Neural progenitor cell (in vitro differentiated cells): Measurements from ENCODE around the gene BPIFB4. TPM values are rescaled to one million over a fixed set of nuclear protein-coding genes. Genes with fewer than 3 reads are reported as not detected.

Source experiments
- DNase-seq: peaks from one replicate; pipeline ENCODE4 v3.0.0-alpha.2; 2016; ENCODE audit warnings: low spot score
- H2AFZ ChIP-seq: fragments of 200-600 bp; sonication (generic); replicated peaks from 2 replicates; pipeline ENCODE4 v1.6.1; 2016; ENCODE audit warnings: antibody characterized with exemption
- H3F3A ChIP-seq: fragments of 200-600 bp; sonication (generic); 2 replicates; pipeline ENCODE4 v1.6.1; 2016; ENCODE audit warnings: antibody characterized with exemption, low read depth
- H3K27ac ChIP-seq: fragments of 200-600 bp; sonication (generic); 2 replicates; pipeline ENCODE4 v1.5.1; 2016; ENCODE audit warnings: mild to moderate bottlenecking
- H3K27me3 ChIP-seq: fragments of 200-600 bp; sonication (generic); 2 replicates; pipeline ENCODE4 v1.6.1; 2016; ENCODE audit warnings: mild to moderate bottlenecking, moderate library complexity
- H3K36me3 ChIP-seq: fragments of 200-600 bp; sonication (generic); 2 replicates; pipeline ENCODE4 v1.5.1; 2016
- H3K4me1 ChIP-seq: fragments of 200-600 bp; sonication (generic); 2 replicates; pipeline ENCODE4 v1.6.1; 2016; ENCODE audit warnings: mixed run types
- H3K4me2 ChIP-seq: fragments of 200-600 bp; sonication (generic); 2 replicates; pipeline ENCODE4 v1.6.1; 2016
- H3K4me3 ChIP-seq: fragments of 200-600 bp; sonication (generic); 2 replicates; pipeline ENCODE4 v1.5.1; 2016
- H3K79me2 ChIP-seq: fragments of 200-600 bp; sonication (generic); 2 replicates; pipeline ENCODE4 v1.6.1; 2016; ENCODE audit warnings: low read depth
- H3K9ac ChIP-seq: fragments of 200-600 bp; sonication (generic); 2 replicates; pipeline ENCODE4 v1.6.1; 2016
- H3K9me3 ChIP-seq: fragments of 200-600 bp; sonication (generic); 2 replicates; pipeline ENCODE4 v1.5.1; 2016; ENCODE audit warnings: low read depth
- H4K20me1 ChIP-seq: fragments of 200-600 bp; sonication (generic); 2 replicates; pipeline ENCODE4 v1.6.1; 2016; ENCODE audit warnings: low read depth
- H3K27ac Mint-ChIP-seq: 3 replicates; pipeline ENCODE4 v1.8.0; 2021; ENCODE audit warnings: mixed read lengths
- H3K27me3 Mint-ChIP-seq: 2 replicates; pipeline ENCODE4 v1.8.0; 2022; ENCODE audit warnings: low read depth, mild to moderate bottlenecking, inconsistent platforms, moderate library complexity, mixed read lengths; ENCODE audit not compliant: insufficient read depth
- H3K36me3 Mint-ChIP-seq: 3 replicates; pipeline ENCODE4 v1.8.0; 2021; ENCODE audit warnings: mixed read lengths
- H3K4me1 Mint-ChIP-seq: 3 replicates; pipeline ENCODE4 v1.8.0; 2021; ENCODE audit warnings: mixed read lengths
- H3K4me3 Mint-ChIP-seq: 3 replicates; pipeline ENCODE4 v1.8.0; 2021; ENCODE audit warnings: mild to moderate bottlenecking, moderate library complexity, mixed read lengths
- H3K9me3 Mint-ChIP-seq: 3 replicates; pipeline ENCODE4 v1.8.0; 2020; ENCODE audit warnings: mixed read lengths
- CTCF ChIP-seq: fragments of 200-600 bp; sonication (generic); IDR thresholded peaks from 2 replicates; pipeline ENCODE4 v1.5.1; 2017; ENCODE audit warnings: antibody characterized with exemption, mild to moderate bottlenecking
- EZH2 ChIP-seq: fragments of 200-600 bp; sonication (generic); IDR thresholded peaks from 2 replicates; pipeline ENCODE4 v1.6.1; 2017; ENCODE audit warnings: antibody characterized with exemption, mild to moderate bottlenecking, moderate library complexity
- EZH2phosphoT487 ChIP-seq: fragments of 200-600 bp; sonication (generic); IDR thresholded peaks from 2 replicates; pipeline ENCODE4 v1.6.1; 2017; ENCODE audit warnings: antibody characterized with exemption
- total RNA-seq: library from RNA; depleted of rRNA; stranded (reverse); fragments of >200 nt; gene quantifications from 2 replicates; pipeline ENCODE4 v1.2.3, GENCODE V29; 2015; ENCODE audit warnings: low replicate concordance

Gene BPIFB4
- total RNA-seq, 1 donor from 2014 or later, result not detected

GRCh38 chr20:33062105-33062824 is 17.2 kb upstream of the BPIFB4 start:
- Mint-ChIP-seq H3K9me3 (no peaks in the 10 kb centered on the region), H3K27ac (peak overlapping the region; percentile 57), H3K36me3 (no peaks in the 10 kb centered on the region), H3K4me3 (no peak overlapping the region), H3K4me1 (peaks cover 17% of the 10 kb centered on the region), H3K27me3 (peaks cover 17% of the 10 kb centered on the region)
- no peaks in the 10 kb centered on the region for H3K79me2 ChIP-seq
- H3K9ac ChIP-seq, result no peak overlapping the region
- peaks cover 16% of the 10 kb centered on the region for H3K4me1 ChIP-seq
- H3K27me3 ChIP-seq, result no peaks in the 10 kb centered on the region
- no peaks in the 10 kb centered on the region for H3K36me3 ChIP-seq
- no peaks in the 10 kb centered on the region for H4K20me1 ChIP-seq
- no peak overlapping the region for H3K27ac ChIP-seq
- H3K4me3 ChIP-seq, result no peak overlapping the region
- no peak overlapping the region for H2AFZ ChIP-seq
- H3F3A ChIP-seq, result no peaks in the 10 kb centered on the region
- peak; percentile 74 for DNase-seq
- H3K9me3 ChIP-seq, result no peaks in the 10 kb centered on the region
- peak overlapping the region; percentile 28 for H3K4me2 ChIP-seq
- TF ChIP-seq EZH2phosphoT487 (no peak), EZH2 (no peak), CTCF (no peak)

DNA sequence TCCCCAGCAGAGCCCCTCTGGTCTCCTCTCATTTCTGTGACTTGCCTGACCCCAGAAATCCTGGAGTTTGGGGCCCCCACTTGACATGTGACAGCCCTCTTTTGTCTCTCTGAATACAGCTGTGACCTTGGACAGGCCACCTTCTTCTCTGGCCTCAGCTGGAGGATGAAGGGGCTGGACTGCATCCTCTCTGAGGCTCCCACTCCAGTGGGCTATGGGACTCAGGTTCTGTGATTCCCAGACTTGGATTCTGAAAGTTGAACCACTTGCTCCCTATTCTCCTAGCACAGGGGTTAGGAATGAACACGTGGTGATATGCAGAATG is 16.7 kb upstream of the BPIFB4 start:
- Histone ChIP-seq H3K9me3 (no peaks in the 10 kb centered on the region), H3K4me2 (peak overlapping the region; percentile 28), H3K9ac (no peak overlapping the region), H3F3A (no peaks in the 10 kb centered on the region), H3K36me3 (no peaks in the 10 kb centered on the region), H3K4me3 (no peak overlapping the region), H3K27me3 (no peaks in the 10 kb centered on the region), H3K27ac (no peak overlapping the region), H2AFZ (no peak overlapping the region), H4K20me1 (no peaks in the 10 kb centered on the region), H3K4me1 (peaks cover 16% of the 10 kb centered on the region), H3K79me2 (no peaks in the 10 kb centered on the region)
- no peaks in the 10 kb centered on the region for H3K9me3 Mint-ChIP-seq
- H3K4me3 Mint-ChIP-seq, result no peak overlapping the region
- peaks cover 17% of the 10 kb centered on the region for H3K4me1 Mint-ChIP-seq
- no peak for DNase-seq
- peak overlapping the region; percentile 57 for H3K27ac Mint-ChIP-seq
- H3K27me3 Mint-ChIP-seq, result peaks cover 14% of the 10 kb centered on the region
- H3K36me3 Mint-ChIP-seq, result no peaks in the 10 kb centered on the region
- TF ChIP-seq CTCF (no peak), EZH2phosphoT487 (no peak), EZH2 (no peak)

DNA sequence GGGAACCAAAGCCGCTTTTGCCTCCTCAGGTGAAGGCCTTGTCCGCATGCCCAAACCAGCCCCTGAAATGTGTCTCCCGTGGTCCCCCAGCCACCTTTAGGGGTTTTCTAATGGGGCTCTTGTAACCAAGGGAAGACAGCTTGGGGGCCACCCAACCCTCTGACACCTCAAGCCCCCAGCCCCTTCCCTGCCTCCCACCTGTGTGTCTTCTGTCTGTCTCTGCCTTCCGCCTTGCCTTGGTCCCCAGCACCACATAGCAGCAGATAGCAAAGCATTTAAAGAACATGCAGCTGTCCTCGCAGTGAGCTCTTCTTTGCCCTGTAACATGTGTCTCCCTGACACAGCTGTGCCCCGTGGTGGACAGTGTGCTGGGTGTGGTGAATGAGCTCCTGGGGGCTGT is 16.2 kb upstream of the BPIFB4 start:
- Mint-ChIP-seq H3K4me1 (peaks cover 17% of the 10 kb centered on the region), H3K9me3 (no peaks in the 10 kb centered on the region), H3K4me3 (no peak overlapping the region), H3K36me3 (no peaks in the 10 kb centered on the region), H3K27me3 (peaks cover 11% of the 10 kb centered on the region), H3K27ac (no peak overlapping the region)
- no peak overlapping the region for H3K4me3 ChIP-seq
- no peaks in the 10 kb centered on the region for H3K27me3 ChIP-seq
- no peak overlapping the region for H2AFZ ChIP-seq
- no peak for DNase-seq
- no peaks in the 10 kb centered on the region for H4K20me1 ChIP-seq
- H3K36me3 ChIP-seq, result no peaks in the 10 kb centered on the region
- no peak overlapping the region for H3K9ac ChIP-seq
- H3K9me3 ChIP-seq, result no peaks in the 10 kb centered on the region
- H3K79me2 ChIP-seq, result no peaks in the 10 kb centered on the region
- no peak overlapping the region for H3K4me2 ChIP-seq
- H3K27ac ChIP-seq, result no peak overlapping the region
- peaks cover 16% of the 10 kb centered on the region for H3K4me1 ChIP-seq
- TF ChIP-seq EZH2 (no peak), CTCF (no peak), EZH2phosphoT487 (no peak)
- H3F3A ChIP-seq, result no peaks in the 10 kb centered on the region
